KOPT-K1 (cell line): Measurements from ENCODE around the gene DUSP16.

Experiments
- H3K27ac ChIP-seq: fragments of 200-600 bp; sonication (generic); 2 replicates; pipeline ENCODE4 v1.5.1; 2016; ENCODE audit warnings: antibody characterized with exemption, mild to moderate bottlenecking, low read depth, low read length; ENCODE audit not compliant: poor library complexity, severe bottlenecking
- H3K36me3 ChIP-seq: fragments of 200-600 bp; sonication (generic); 2 replicates; pipeline ENCODE4 v1.5.1; 2017; ENCODE audit warnings: antibody characterized with exemption, mild to moderate bottlenecking, low read length, moderate library complexity; ENCODE audit not compliant: insufficient read depth
- H3K9me3 ChIP-seq: fragments of 200-600 bp; sonication (generic); 2 replicates; pipeline ENCODE4 v1.5.1; 2017; ENCODE audit warnings: antibody characterized with exemption, low read length, mild to moderate bottlenecking; ENCODE audit not compliant: insufficient read depth, poor library complexity, severe bottlenecking

The DUSP16 gene

DNA sequence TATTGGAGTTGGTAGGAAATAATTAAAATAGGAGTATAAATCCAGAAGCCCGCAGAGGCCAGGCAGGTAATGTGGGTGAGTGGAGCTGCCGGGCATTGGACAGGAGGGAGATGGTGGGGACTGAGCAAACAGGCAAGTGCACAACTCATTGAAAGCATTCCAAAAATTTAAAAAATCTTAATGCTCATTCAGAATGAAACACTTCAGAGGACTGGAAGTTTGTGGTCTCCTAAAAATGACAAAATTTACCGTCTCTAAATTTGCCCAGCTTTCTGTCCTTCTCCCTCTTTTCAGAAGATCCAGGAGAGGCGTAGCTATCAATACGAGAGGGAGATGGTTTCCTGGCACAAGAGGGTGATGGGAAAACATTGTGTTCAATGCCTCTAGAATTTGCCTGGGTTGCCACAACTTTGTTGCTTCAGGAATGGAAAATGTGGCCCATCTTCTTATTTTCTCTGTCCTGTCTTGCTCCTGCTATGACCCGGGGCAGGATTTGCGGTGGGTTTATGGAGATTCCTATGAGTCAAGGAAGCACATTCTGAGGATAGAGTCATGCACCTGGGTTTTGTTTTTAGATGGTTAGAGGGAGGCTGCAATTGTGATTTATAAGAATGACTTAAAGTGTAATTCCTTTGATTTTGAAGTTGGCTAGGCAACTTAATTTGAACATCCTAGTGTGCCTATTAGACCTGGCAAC, 133.6 kb downstream of the DUSP16 start:
- Histone ChIP-seq H3K27ac (no peak overlapping the region), H3K36me3 (no peaks in the 10 kb centered on the region), H3K9me3 (peaks cover 5% of the 10 kb centered on the region)

- Histone ChIP-seq H3K9me3 (peaks cover 16% of the 10 kb centered on the region), H3K27ac (no peak overlapping the region), H3K36me3 (no peaks in the 10 kb centered on the region)
These were observed 134.6 kb downstream of the DUSP16 start for GRCh38 chr12:12428047-12428446.

- H3K27ac ChIP-seq, result no peak overlapping the region
- no peaks in the 10 kb centered on the region for H3K36me3 ChIP-seq
- H3K9me3 ChIP-seq, result peaks cover 21% of the 10 kb centered on the region
These were observed 135.1 kb downstream of the DUSP16 start for GRCh38 chr12:12427568-12427967.

DNA sequence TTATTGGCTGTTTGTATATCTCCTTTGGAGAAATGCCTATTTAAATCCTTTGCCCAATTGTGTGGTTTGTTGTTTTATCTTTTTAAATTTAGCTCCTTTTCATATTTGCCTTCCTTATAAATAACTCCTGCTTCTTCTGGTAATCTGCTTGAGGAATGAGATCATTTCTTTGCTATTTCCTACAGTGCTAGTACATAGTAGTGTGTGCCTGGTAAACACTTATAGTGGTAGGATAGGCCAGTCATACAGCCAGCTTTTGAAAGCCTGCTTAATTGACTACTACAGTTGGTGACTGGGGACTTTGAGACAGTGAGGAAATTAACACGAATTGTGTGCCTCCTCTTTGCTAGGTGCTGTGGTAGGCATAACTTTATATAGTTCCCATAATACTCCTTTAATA, 137.0 kb downstream of the DUSP16 start:
- Histone ChIP-seq H3K9me3 (peaks cover 28% of the 10 kb centered on the region), H3K36me3 (no peaks in the 10 kb centered on the region), H3K27ac (no peak overlapping the region)

GRCh38 chr12:12425001-12425400, 137.7 kb downstream of the DUSP16 start:
- no peak overlapping the region for H3K27ac ChIP-seq

More at GRCh38 chr12:12425001-12425400, 137.7 kb downstream of the DUSP16 start:
- no peaks in the 10 kb centered on the region for H3K36me3 ChIP-seq
- peaks cover 28% of the 10 kb centered on the region for H3K9me3 ChIP-seq
